WI38 (cell line): Measurements from ENCODE around the gene CIC.
"Not testable (repeated sequence)": the region's sequence is repeated elsewhere in the genome, so short reads cannot be mapped to it uniquely, and the experiment has no call there.

Experiments
- H3K4me3 ChIP-seq: 2 replicates; pipeline ENCODE4 v1.5.1; 2011; ENCODE audit warnings: low read depth, mild to moderate bottlenecking, control low read depth, low read length
- CTCF ChIP-seq: IDR thresholded peaks from 2 replicates; pipeline ENCODE4 v1.5.1; 2012; ENCODE audit warnings: low read depth, mild to moderate bottlenecking, control low read depth, low read length

Gene CIC

GRCh38 chr19:42334697-42335373 lies 65.8 kb downstream of the CIC start:
- TF ChIP-seq CTCF, result no peak
- no peak overlapping the region for H3K4me3 ChIP-seq

GRCh38 chr19:42335374-42335936 lies 66.4 kb downstream of the CIC start:
- TF ChIP-seq CTCF, result no peak
- no peak overlapping the region for H3K4me3 ChIP-seq

GRCh38 chr19:42335971-42336370 lies 66.9 kb downstream of the CIC start:
- no peak overlapping the region for H3K4me3 ChIP-seq
- no peak for TF ChIP-seq CTCF

- not testable (repeated sequence) for H3K4me3 ChIP-seq
Observed at GRCh38 chr19:42339126-42339860, 70.2 kb downstream of the CIC start.

GRCh38 chr19:42339922-42340321 lies 70.9 kb downstream of the CIC start:
- not testable (repeated sequence) for H3K4me3 ChIP-seq

GRCh38 chr19:42343344-42344110 lies 74.5 kb downstream of the CIC start:
- no peak overlapping the region for H3K4me3 ChIP-seq
- 0 out of 2 replicates have a peak, but pooled peaks have one; percentile 10 for TF ChIP-seq CTCF

GRCh38 chr19:42344336-42344893 lies 75.4 kb downstream of the CIC start:
- no peak overlapping the region for H3K4me3 ChIP-seq
- TF ChIP-seq CTCF, result no peak
